Natural killer cell (primary cell): ENCODE measurements around the gene HELZ. TPM values are rescaled to one million over a fixed set of nuclear protein-coding genes. Genes with fewer than 3 reads are reported as not detected.
A peak's percentile ranks its signal among the peaks of the same experiment; 100 is the strongest.
"Not testable (repeated sequence)": the region's sequence is repeated elsewhere in the genome, so short reads cannot be mapped to it uniquely, and the experiment has no call there.

Experiments used
- ATAC-seq, 3 donors: fragments of 150-1000 bp in 2 of 3; fragments of 200-7000 bp in 1 of 3; cut with Tn5 transposase; 1 replicate in 1 of 3; 2 replicates in 2 of 3; pipeline ENCODE4 v1.10.0; 2021; ENCODE audit warnings: mild to moderate bottlenecking in 2 of 3, moderate library complexity in 2 of 3
- DNase-seq, 2 donors: peaks; one replicate each; pipeline versions ENCODE4 v3.0.0 to v3.0.0-alpha.2; 2013 to 2021; ENCODE audit warnings: mixed read lengths in 1 of 2
- H3K27ac ChIP-seq: one replicate; pipeline ENCODE4 v1.5.1; 2013; ENCODE audit warnings: mild to moderate bottlenecking, low read length
- H3K27me3 ChIP-seq: one replicate; pipeline ENCODE4 v1.6.1; 2013; ENCODE audit warnings: low read length; ENCODE audit not compliant: control insufficient read depth, insufficient read depth
- H3K36me3 ChIP-seq: one replicate; pipeline ENCODE4 v1.6.1; 2013; ENCODE audit warnings: low read length; ENCODE audit not compliant: control insufficient read depth, insufficient read depth
- H3K4me1 ChIP-seq: one replicate; pipeline ENCODE4 v1.6.1; 2013; ENCODE audit warnings: low read length; ENCODE audit not compliant: control insufficient read depth, insufficient read depth
- H3K4me3 ChIP-seq: one replicate; pipeline ENCODE4 v1.5.1; 2013; ENCODE audit warnings: low read length
- H3K9me3 ChIP-seq: one replicate; pipeline ENCODE4 v1.6.1; 2013; ENCODE audit warnings: low read length; ENCODE audit not compliant: control insufficient read depth, insufficient read depth
- H3K27ac Mint-ChIP-seq, 2 donors: one replicate each; pipeline ENCODE4 v1.8.0; 2022; ENCODE audit warnings: mild to moderate bottlenecking in 2 of 2, mixed read lengths in 2 of 2, moderate library complexity in 1 of 2
- H3K27me3 Mint-ChIP-seq, 2 donors: one replicate each; pipeline ENCODE4 v1.8.0; 2022; ENCODE audit warnings: low read depth in 2 of 2, mixed read lengths in 2 of 2
- H3K36me3 Mint-ChIP-seq: one replicate; pipeline ENCODE4 v1.8.0; 2022; ENCODE audit warnings: mixed read lengths
- H3K4me1 Mint-ChIP-seq, 2 donors: one replicate each; pipeline ENCODE4 v1.8.0; 2022; ENCODE audit warnings: mixed read lengths in 2 of 2
- H3K4me3 Mint-ChIP-seq: one replicate; pipeline ENCODE4 v1.8.0; 2022; ENCODE audit warnings: mild to moderate bottlenecking, moderate library complexity, mixed read lengths
- H3K9me3 Mint-ChIP-seq, 2 donors: one replicate each; pipeline ENCODE4 v1.8.0; 2022; ENCODE audit warnings: mixed read lengths in 2 of 2
- CTCF ChIP-seq: fragments of 200-600 bp; IDR thresholded peaks from one replicate; pipeline ENCODE4 v1.8.0; 2022; ENCODE audit warnings: antibody characterized with exemption
- WGBS: methylation state at CpG from one replicate; pipeline ENCODE4 v1.1.7; 2013; ENCODE audit warnings: missing lambda C conversion rate; ENCODE audit not compliant: insufficient coverage; 5-methylcytosine and 5-hydroxymethylcytosine counted together
- intact Hi-C: fragments of 100-400 bp; cut with micrococcal nuclease; formaldehyde crosslinking; loops from one replicate; pipeline ENCODE4 v1.14.2; 2022
- total RNA-seq, 4 donors: library from RNA; stranded (reverse); fragments of 120-200 nt in 1 of 4; gene quantifications; one replicate each; pipeline versions ENCODE4 v1.2.3 to v1.2.4, GENCODE V29; 2013 to 2022

The HELZ gene
- total RNA-seq, 3 donors from 2014 or later (not counting 1 experiment from before 2014, with no cell fraction given), result 274 to 355 (median 292) TPM

- Mint-ChIP-seq H3K27ac (peak overlapping the region; percentile 41 to 77), H3K9me3 (no peaks in the 10 kb centered on the region), H3K4me3 (no peak overlapping the region), H3K36me3 (peaks cover 31% of the 10 kb centered on the region), H3K4me1 (peaks cover 28 to 29% of the 10 kb centered on the region in 2 donors), H3K27me3 (no peaks in the 10 kb centered on the region)
- intact Hi-C loops, result no loop called here
- Histone ChIP-seq H3K9me3 (no peaks in the 10 kb centered on the region), H3K27ac (no peak overlapping the region), H3K27me3 (no peaks in the 10 kb centered on the region), H3K4me1 (no peaks in the 10 kb centered on the region), H3K4me3 (no peak overlapping the region), H3K36me3 (peaks cover 65% of the 10 kb centered on the region)
- 96% methylated on average over 10 of the region's 13 CpGs for WGBS
- TF ChIP-seq CTCF, result no peak
- no peak for ATAC-seq
- no peak for DNase-seq
Observed at GRCh38 chr17:67107811-67108775, 136.9 kb downstream of the HELZ start.

DNA sequence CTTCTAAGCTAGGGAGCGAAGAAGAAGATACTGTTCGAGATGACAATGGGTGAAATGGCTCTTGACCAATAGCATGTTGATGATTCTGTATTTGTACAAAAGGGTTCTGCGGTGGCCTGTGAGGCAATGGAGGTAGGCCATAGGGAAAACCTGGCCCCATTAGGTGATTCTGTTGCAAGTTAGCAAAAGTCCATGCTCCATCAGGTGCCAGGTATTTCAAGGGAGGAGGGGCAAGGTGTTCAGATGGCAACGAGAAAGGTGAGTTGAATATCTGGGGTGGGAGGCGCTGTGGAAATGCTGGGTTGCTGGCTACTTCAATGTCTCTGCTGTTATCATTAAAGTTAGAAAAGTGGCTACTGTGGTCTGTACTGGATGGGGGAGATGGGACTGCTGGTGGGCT, 137.8 kb downstream of the HELZ start:
- Histone ChIP-seq H3K36me3 (peaks cover 57% of the 10 kb centered on the region), H3K4me1 (no peaks in the 10 kb centered on the region), H3K27me3 (no peaks in the 10 kb centered on the region), H3K4me3 (no peak overlapping the region), H3K27ac (no peak overlapping the region), H3K9me3 (no peaks in the 10 kb centered on the region)
- Mint-ChIP-seq H3K27me3 (no peaks in the 10 kb centered on the region), H3K27ac (peak overlapping the region; percentile 41 to 77), H3K4me3 (no peak overlapping the region), H3K9me3 (no peaks in the 10 kb centered on the region), H3K4me1 (peaks cover 30 to 37% of the 10 kb centered on the region in 2 donors), H3K36me3 (peaks cover 23% of the 10 kb centered on the region)
- no peak for TF ChIP-seq CTCF
- 96% methylated on average over 5 of the region's 5 CpGs for WGBS
- no peak for ATAC-seq
- intact Hi-C loops, result no loop called here
- no peak for DNase-seq

DNA sequence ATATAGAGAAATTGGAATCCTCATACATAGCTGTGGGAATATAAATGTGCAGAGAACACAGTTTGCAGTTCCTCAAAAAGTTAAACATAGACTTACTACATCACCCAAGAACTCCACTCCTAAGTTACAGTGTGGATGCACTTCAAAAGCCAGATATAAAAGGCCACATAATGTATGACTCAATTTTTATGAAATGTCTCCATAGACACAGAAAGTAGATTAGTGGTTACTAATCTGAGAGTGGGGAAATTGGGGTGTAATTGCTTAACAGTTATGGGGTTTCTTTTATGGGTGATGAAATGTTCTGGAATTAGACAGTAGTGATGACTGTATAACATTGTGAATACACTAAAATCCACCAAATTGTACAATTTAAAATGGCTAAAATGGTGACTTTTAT, 139.8 kb downstream of the HELZ start:
- Mint-ChIP-seq H3K4me3 (no peak overlapping the region), H3K4me1 (peaks cover 44 to 48% of the 10 kb centered on the region in 2 donors), H3K9me3 (no peaks in the 10 kb centered on the region), H3K27ac (peak overlapping the region; percentile 70 to 76), H3K27me3 (no peaks in the 10 kb centered on the region), H3K36me3 (peaks cover 28% of the 10 kb centered on the region)
- Histone ChIP-seq H3K27ac (no peak overlapping the region), H3K36me3 (peaks cover 47% of the 10 kb centered on the region), H3K9me3 (no peaks in the 10 kb centered on the region), H3K4me3 (no peak overlapping the region), H3K27me3 (no peaks in the 10 kb centered on the region), H3K4me1 (no peaks in the 10 kb centered on the region)
- intact Hi-C loops, result no loop called here
- no peak for DNase-seq
- peak in 2 of 3 donors; percentile 22 to 68 for ATAC-seq
- no peak for TF ChIP-seq CTCF

DNA sequence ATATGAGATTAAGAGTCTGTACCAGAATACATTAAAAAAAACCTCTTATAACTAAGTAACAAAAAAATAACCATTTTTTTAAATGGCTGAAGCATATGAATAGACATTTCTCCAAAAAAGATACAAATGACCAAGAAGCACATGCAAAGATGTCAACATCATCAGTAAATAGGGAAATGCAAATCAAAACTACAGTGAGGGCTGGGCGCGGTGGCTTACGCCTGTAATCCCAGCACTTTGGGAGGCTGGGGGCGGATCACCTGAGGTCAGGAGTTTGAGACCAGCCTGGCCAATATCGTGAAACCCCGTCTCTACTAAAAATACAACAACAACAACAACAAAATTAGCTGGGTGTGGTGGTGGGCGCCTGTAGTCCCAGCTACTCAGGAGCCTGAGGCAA, 140.4 kb downstream of the HELZ start:
- Mint-ChIP-seq H3K27ac (peak overlapping the region; percentile 70 to 76), H3K4me1 (peaks cover 44 to 52% of the 10 kb centered on the region in 2 donors), H3K36me3 (peaks cover 28% of the 10 kb centered on the region)
- WGBS, result 96% methylated on average over 7 of the region's 7 CpGs
- H3K27ac ChIP-seq, ATAC-seq, H3K27me3 Mint-ChIP-seq, intact Hi-C loops, H3K27me3 ChIP-seq, H3K9me3 ChIP-seq, H3K4me3 Mint-ChIP-seq, H3K4me1 ChIP-seq, DNase-seq, H3K9me3 Mint-ChIP-seq, H3K4me3 ChIP-seq: not testable (repeated sequence)
- peaks cover 46% of the 10 kb centered on the region for H3K36me3 ChIP-seq
